Thyroid gland (tissue), 4 donors: ENCODE results near the gene TOP1. TPM values are rescaled to one million over a fixed set of nuclear protein-coding genes. Genes with fewer than 3 reads are reported as not detected.

Experiments
- DNase-seq, 2 donors: peaks; one replicate each; pipeline ENCODE4 v3.0.0-alpha.2; 2019
- H3K27ac ChIP-seq, 3 donors: fragments of 200-600 bp; sonication (generic); 1 replicate in 2 of 3; 2 replicates in 1 of 3; pipeline ENCODE4 v1.5.1; 2016 to 2019; ENCODE audit warnings: mild to moderate bottlenecking in 1 of 3, moderate library complexity in 1 of 3
- H3K27me3 ChIP-seq: fragments of 200-600 bp; sonication (generic); one replicate; pipeline ENCODE4 v1.5.1; 2019
- H3K36me3 ChIP-seq, 2 donors: fragments of 200-600 bp; sonication (generic); one replicate each; pipeline ENCODE4 v1.5.1; 2016 to 2019
- H3K4me1 ChIP-seq, 2 donors: fragments of 200-600 bp; sonication (generic); one replicate each; pipeline ENCODE4 v1.5.1; 2017 to 2019
- H3K4me3 ChIP-seq, 3 donors: fragments of 200-600 bp; sonication (generic); replicated peaks in 1 of 3; 1 replicate in 2 of 3; 2 replicates in 1 of 3; pipeline ENCODE4 v1.5.1; 2016; ENCODE audit warnings: mild to moderate bottlenecking in 1 of 3
- H3K9me3 ChIP-seq: fragments of 200-600 bp; sonication (generic); one replicate; pipeline ENCODE4 v1.5.1; 2017
- CTCF ChIP-seq, 6 experiments: fragments of 200-600 bp in 3 of 6; fragments of 450-650 bp in 3 of 6; sonication (generic) in 3 of 6; IDR thresholded peaks; one replicate each; pipeline ENCODE4 v1.5.1; 2016 to 2019; ENCODE audit warnings: antibody characterized with exemption in 6 of 6, mild to moderate bottlenecking in 2 of 6, inconsistent platforms in 1 of 6, moderate library complexity in 1 of 6
- POLR2A ChIP-seq, 2 donors: fragments of 450-650 bp; IDR thresholded peaks; one replicate each; pipeline ENCODE4 v1.6.1; 2017; ENCODE audit warnings: antibody characterized with exemption in 2 of 2, mild to moderate bottlenecking in 2 of 2, moderate library complexity in 1 of 2
- WGBS, 2 donors: methylation state at CpG; one replicate each; pipeline ENCODE4 v1.1.5; 2017; 5-methylcytosine and 5-hydroxymethylcytosine counted together
- intact Hi-C: fragments of 100-400 bp; cut with DNase I; formaldehyde crosslinking; loops from one replicate; pipeline ENCODE4 v1.15.1; 2023
- microRNA-seq: library from miRNA; unstranded; fragments of <30 nt; microRNA quantifications from one replicate; pipeline ENCODE4, GENCODE V29; 2016
- small RNA-seq: library from RNA; depleted of rRNA; stranded (forward); fragments of <200 nt; gene quantifications from one replicate; pipeline ENCODE3, GENCODE V24; 2016
- total RNA-seq, 4 donors: library from RNA; depleted of rRNA; stranded (reverse); fragments of >200 nt; gene quantifications; one replicate each; pipeline ENCODE4 v1.2.3, GENCODE V29; 2016

The TOP1 gene
- total RNA-seq, 4 donors from 2014 or later, result 31.3 to 46.3 (median 41.4) TPM

GRCh38 chr20:41173791-41174341 lies 145.2 kb downstream of the TOP1 start:
- H3K27ac ChIP-seq, result peak overlapping the region; percentile 8 to 71 (median 13)
- 87 to 92% methylated on average over 8 to 11 of the region's 13 CpGs for WGBS, 2 donors
- intact Hi-C loops, result loop anchor here (2.0 to 5.0 kb wide), 2 partner anchors 37 to 165 kb away; partner anchors contain the start of gene PLCG1
- peak in 1 of 2 donors; percentile 2 for DNase-seq
- no peaks in the 10 kb centered on the region for H3K9me3 ChIP-seq
- H3K4me1 ChIP-seq, result peaks cover 6 to 37% of the 10 kb centered on the region in 2 donors
- H3K36me3 ChIP-seq, result peaks cover 43 to 44% of the 10 kb centered on the region in 2 donors
- no peaks in the 10 kb centered on the region for H3K27me3 ChIP-seq
- H3K4me3 ChIP-seq, result no peak overlapping the region
- TF ChIP-seq CTCF (IDR thresholded peaks at IDR 0.05) (no peak), POLR2A (IDR thresholded peaks at IDR 0.05) (no peak)

Small RNAs within 50 kb of the gene (microRNA-seq; reads per million reads assigned to microRNA genes)
- gene MIR6871, result not detected

Small RNAs within 50 kb of the gene (small RNA-seq; reads per million reads assigned to genes)
- not detected for gene MIR6871
- gene RNU2-52P, result not detected

Other genes with a start within 250 kb of the TOP1 start
- gene PLCG1, start 108.7 kb downstream of the TOP1 start, total RNA-seq, result 100 to 1,000 TPM; 146 to 252 (median 164) TPM